ENCODE results near the gene CNBD2.
"Not testable (repeated sequence)": the region's sequence is repeated elsewhere in the genome, so short reads cannot be mapped to it uniquely, and the experiment has no call there.

The CNBD2 gene

DNA sequence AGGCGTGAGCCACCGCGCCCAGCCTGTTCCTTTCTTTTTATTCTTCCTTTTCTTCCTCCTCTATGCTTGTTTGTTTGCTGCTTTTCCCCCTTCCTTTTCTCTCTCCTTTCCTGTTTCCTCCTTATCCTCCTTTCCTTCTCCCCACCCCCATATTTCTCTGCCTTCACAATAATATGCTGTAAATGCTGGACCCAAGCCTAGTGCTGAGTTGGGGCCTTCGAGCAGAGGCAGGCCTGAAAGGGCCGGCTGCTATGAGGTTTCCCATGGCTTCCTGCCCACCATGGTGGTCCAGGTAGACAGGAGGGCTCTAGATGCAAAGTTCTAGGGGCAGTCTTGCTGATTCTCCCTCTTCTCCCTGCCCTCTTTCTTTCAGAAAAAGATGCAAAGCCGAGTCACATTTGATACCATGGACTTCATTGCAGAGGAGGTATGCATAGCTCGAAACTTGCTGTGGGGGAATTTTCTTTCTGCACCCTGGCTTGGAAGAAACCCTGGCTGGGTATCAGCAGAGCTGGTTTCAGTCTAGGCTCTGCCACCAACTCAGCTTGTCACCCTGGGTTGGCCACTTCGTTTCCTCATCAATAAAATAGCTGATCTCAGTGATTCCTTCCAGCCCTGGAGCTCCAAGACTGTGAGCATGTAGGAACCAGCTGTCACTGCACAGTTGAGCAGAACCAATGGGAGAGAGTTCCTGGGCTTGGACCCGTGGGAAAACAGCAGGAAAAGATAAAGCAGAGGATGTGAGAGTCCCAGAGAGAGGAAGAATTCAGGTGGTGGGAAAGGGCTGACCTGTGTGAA, 7.4 kb downstream of the CNBD2 start:
- DNase-seq (ENCODE audit: low read depth in 2 of 2): no peak

DNA sequence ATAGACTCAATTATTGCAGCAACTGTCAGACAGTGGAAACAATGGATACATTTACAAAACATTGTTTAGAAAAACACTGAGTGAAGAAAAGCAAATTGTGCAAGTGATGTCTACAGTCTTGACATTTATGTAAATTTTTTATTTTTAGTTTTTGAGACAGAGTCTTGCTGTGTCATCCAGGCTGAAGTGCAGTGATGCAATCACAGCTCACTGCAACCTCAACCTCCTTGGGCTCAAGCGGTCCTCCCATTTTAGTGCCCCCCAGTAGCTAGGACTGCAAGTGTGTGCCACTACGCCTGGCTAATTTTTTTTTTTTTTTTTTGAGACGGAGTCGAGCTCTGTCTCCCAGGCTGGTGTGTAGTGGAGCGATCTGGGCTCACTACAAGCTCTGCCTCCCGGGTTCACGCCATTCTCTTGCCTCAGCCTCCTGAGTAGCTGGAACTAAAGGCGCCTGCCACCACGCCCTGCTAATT, 9.7 kb downstream of the CNBD2 start:
- no peak for DNase-seq (ENCODE audit: low read depth in 2 of 2)

DNA sequence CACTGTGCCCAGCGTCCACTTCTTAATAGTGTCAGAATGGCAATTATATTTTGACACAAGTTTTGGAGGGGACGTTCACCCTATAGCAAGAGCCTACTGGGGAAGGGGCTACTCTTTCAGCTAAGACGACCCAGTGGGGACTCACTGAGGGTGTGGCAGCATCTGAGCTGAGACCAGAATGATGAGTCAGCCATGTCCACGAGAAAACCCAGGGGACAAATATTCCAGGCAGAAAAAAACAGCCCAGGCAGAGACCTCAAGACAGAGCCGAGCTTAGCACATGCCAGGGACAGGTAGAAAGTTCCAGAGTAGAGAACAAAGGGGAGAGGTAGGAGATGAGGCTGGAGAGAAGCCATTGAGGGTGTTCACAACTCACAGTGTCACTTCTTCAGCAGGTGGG, 11.2 kb downstream of the CNBD2 start:
- DNase-seq (ENCODE audit: low read depth in 2 of 2): no peak

DNA sequence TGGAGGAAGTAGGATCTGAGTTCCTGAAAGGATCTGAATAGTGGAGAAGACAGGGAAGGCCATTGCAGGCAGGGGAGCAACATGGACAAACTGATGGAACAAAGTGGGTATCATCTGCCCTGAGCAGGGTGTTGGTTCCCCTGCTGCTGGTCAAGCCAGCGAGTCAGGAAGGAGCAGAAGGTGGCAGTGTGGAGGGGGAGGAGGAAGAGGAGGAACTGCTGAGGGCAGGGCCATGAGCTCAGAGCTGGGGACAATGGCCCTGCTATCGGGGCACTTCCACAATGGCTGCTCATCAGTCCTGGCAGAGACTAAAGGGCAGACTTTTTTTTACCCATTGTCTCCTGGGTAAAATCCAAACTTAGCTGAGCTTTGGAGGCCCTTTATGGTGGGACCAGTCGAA, 13.6 kb downstream of the CNBD2 start:
- no peak for DNase-seq (ENCODE audit: low read depth in 2 of 2)

DNA sequence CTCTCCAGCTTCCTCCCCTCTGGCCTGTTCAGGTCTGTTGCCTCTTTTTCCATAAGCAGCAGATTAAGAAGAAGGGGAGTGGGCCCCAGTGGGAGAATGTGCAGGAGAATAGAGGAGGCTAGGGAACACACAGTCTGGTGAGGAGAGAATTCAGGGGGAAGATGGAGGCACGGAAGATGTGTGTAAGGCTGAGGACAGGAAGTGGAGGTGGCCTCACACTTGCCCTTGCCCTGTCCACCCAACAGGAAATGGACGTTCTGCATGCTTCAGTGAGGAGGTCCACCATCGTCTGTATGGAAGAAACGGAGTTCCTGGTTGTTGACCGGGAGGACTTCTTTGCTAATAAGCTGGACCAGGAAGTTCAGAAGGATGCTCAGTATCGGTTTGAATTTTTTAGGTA, 16.0 kb downstream of the CNBD2 start:
- no peak for DNase-seq (ENCODE audit: low read depth in 2 of 2)

DNA sequence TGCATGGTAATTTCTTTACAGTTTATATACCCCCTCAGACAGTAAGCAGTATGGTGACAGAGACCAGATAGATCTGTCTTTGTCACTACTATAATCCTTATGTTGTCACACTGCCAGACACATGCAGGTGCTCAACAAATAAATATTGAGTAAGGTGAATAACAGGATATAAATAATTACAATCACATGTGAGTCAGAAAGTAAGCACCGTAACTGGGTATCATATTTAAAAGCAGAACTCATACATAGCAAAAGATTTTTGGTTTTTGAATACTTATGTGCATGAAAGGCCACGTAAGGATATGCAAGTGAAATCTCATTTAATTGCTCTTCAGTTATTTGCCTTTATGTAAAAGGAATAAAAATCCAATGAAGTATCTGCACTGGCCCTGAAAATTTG, 17.4 kb downstream of the CNBD2 start:
- DNase-seq (ENCODE audit: low read depth in 2 of 2): no peak

DNA sequence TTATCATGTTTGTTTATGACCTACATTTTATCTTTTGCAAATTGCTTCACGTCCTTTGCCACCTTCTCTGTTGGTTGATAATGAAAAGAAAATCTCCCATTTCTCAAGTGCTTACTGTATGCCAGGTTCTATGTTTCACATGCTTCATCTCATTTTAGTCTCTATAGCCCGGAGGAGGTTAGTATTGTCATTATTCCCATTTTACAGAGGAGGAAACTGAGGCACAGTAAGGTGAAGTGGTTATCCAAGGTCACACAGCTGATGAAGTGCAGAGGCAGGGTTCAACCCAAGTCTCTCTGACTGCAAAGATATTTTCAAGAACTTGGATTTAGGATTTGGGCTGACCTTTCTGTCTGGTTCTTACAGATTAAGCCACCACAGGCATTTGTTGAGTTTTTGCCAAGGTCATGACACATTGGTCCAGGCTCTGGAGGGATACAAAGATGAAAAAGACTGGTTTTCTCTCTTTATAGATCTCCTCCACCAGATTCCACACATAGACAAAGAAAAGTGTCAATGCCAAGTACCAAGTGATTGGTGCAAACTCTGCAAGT, 20.6 kb downstream of the CNBD2 start:
- no peak for DNase-seq (ENCODE audit: low read depth in 2 of 2)

DNA sequence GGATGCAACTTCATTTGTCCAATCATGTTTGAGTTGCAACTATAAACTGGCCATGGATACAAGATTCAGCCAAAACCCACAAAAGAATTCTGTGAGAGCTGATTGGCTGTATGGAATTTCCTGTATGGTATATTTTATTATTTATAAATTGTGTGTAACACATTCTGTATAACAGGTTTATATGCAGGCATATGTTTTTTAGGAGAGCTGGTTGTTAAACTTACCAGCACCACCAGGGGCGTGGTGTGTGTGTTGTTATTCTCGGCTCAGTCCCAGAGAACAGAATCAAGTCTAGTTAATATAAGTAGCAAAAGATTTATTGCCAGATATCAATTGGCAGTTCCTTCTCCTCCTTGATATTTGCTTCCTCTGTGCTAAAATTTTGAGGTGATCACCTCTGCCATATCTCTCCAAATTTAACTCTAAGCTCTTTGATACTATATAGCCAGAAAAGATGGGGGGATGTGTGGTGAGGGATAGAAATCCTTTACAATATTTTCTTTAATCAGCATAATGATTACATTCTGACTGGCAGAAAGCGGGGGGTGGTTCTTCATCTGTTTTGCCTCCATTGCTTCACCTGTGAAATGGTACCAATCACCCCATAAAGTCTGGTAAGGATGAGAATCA, 22.9 kb downstream of the CNBD2 start:
- no peak for DNase-seq (ENCODE audit: low read depth in 2 of 2)

DNA sequence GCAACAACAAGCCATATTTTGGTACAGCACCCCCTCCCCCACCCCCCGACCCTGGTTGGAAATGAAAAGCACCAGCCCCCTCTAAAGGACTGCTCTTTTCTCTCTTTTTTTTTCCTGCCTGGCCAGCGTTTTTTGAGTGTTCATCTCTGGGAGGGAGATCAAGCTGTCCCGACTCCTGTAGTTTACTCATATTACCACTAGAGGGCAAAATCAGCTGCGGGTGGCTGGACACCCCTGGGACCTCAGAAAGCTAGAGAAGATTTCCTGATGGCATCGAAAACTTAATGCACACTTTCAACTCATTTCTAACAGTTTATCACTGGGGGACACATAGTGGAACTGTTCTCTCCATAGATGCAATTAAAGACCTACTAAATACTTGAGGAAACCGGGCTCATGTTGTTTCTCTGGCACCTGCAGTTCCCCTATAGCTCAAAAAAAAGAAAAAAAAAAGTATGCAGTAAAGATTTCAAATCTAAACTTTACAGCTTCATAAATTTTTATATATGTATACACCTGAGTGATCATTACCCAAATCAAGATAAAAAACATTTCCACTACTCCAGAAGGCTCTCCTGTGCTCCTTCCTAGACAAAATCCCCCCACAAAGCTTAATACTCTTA, 24.4 kb downstream of the CNBD2 start:
- peak; percentile 9 to 20 for DNase-seq (ENCODE audit: low read depth in 2 of 2)

DNA sequence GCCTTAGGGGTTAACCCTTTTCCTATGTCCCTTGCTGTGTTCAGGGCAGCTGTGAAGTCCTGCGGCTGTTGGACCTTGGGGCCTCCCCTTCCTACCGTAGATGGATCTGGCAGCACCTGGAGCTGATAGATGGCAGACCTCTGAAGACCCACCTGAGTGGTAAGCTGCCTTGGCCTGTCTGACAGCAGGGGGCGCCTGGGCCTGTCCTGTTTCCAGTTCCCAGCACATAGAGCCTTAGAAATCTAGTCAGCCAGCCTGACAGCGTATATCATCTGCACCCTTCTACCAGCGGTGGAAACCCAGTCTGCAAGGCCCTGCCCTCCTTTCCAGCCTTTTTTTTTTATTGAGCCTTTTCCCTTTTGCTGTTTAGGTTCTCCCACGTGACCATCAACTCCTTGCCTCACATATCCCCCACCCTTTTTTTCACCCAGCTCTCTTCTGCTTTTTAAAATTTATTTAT, 26.6 kb downstream of the CNBD2 start:
- DNase-seq (ENCODE audit: low read depth in 2 of 2): peak; percentile 31 to 37

DNA sequence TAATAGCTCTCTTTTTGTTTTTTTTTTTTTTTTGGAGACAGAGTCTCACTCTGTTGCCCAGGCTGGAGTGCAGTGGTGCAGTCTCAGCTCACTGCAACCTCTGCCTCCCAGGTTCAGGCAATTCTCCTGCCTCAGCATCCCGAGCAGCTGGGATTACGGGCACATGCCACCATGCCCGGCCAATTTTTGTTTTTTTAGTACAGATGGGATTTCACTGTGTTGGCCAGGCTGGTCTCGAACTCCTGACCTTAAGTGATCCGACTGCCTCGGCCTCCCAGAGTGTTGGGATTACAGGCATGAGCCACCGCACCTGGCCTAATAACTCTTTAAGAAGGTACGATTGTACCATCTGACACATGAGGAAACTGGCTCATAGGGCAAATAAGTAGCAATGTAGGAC, 28.1 kb downstream of the CNBD2 start:
- not testable (repeated sequence) for DNase-seq (ENCODE audit: low read depth in 2 of 2)

DNA sequence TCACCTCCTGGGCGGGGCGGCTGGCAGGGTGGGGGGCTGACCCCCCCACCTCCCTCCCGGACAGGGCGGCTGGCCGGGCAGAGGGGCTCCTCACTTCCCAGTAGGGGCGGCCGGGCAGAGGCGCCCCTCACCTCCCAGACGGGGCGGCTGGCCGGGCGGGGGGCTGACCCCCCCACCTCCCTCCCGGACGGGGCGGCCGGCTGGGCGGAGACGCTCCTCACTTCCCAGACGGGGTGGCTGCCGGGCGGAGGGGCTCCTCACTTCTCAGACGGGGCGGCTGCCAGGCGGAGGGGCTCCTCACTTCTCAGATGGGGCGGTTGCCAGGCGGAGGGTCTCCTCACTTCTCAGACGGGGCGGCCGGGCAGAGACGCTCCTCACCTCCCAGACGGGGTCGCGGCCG, 32.9 kb downstream of the CNBD2 start:
- not testable (repeated sequence) for DNase-seq (ENCODE audit: low read depth in 2 of 2)

DNA sequence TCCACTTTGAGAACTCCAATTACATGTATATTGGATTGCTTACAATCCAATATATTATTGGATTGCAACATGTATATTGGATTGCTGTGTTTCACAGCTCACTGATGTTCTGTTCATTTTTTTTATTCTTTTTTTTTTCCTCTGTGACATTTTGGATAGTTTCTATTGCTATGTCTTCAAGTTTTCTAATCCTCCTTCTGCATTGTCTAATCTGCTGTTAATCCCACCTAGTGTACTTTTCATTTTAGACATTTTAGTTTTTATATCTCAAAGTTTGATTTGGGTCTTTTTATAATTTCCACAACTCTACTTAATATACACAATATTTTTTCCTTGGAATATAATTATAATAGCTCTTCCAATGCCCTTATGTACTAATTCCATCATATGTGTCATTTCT, 34.5 kb downstream of the CNBD2 start:
- no peak for DNase-seq (ENCODE audit: low read depth in 2 of 2)

DNA sequence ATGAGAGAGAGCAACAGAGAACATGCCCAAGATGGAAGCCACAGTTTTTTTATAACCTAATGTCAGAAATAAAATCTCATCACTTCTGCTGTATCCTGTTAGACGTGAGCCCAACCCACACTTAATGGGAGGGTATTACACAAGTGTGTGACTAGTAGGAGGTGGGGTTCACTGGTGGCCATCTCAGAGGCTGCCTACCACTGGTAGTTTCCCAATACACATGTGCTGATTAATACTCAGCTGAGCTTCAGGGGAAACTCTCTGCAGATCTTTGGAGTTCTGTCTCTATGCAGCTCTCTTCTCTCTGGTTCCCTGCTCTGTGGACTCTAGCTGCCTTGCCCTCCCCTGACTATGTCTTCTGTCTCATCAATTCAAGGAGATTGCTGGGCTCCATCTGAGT, 35.7 kb downstream of the CNBD2 start:
- DNase-seq (ENCODE audit: low read depth in 2 of 2): no peak

DNA sequence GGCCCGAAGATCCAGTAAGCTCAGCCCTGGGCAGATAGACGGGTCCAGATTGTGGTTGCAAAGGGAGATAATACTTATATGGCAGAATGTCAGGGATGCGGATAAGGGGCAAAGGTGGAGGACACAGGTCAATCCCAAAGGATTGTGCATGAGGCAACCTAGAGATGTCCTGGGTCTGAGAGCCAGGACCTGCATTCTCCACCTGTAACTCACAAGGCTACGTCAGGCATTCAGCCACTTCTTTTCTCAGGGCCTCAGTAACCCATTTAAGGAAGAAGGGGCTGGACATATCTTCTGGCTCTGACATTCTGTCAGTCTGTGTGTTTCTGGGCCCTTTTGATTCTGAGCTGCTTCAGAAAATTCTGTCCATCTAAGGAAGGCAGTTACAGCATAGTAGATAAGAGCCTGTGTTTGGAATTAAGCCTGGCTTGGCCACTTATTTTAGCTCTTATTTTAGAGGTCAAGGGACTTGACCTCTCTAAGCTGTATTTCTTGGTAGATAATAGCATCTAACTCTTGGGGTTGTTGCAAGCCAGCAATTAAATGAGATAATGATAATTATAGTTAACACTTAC, 40.2 kb downstream of the CNBD2 start:
- no peak for DNase-seq (ENCODE audit: low read depth in 2 of 2)

DNA sequence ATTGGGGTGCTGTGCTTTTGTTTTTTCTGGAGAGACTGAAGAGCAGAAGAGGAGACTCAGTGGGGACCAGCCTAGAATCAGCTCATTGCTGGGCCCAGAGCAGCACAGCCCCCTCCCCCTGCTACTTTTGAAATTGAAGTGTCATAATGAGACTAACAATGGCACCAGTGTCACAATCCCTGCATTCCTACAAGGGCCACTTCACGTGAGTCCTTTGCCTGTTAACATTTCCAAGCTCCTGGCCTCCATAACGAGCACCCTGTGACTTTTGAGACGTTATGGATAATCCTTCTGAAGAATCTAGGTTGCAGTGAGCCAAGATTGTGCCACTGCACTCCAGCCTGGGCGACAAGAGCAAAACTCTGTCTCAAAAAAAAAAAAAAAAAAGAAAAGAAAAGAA, 41.7 kb downstream of the CNBD2 start:
- no peak for DNase-seq (ENCODE audit: low read depth in 2 of 2)

DNA sequence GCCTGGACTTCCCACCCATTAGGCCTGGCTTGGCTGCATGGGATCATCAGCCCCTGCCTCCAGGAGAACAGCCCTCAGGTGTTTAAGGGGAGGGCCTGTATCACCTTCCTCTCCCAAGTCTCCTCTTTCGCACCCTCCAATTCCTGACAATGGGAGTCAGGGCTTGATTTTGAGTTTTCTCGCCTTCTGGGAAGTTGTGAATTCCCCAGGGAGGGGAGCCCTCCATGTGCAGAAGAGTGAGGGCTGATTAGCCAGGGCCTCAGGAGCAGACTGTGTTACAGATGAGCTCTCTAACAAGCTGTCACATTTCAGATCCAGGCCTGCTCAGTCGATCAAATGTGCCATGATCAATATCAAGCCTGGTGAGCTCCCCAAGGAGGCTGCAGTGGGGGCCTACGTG, 42.4 kb downstream of the CNBD2 start:
- DNase-seq (ENCODE audit: low read depth in 2 of 2): no peak

DNA sequence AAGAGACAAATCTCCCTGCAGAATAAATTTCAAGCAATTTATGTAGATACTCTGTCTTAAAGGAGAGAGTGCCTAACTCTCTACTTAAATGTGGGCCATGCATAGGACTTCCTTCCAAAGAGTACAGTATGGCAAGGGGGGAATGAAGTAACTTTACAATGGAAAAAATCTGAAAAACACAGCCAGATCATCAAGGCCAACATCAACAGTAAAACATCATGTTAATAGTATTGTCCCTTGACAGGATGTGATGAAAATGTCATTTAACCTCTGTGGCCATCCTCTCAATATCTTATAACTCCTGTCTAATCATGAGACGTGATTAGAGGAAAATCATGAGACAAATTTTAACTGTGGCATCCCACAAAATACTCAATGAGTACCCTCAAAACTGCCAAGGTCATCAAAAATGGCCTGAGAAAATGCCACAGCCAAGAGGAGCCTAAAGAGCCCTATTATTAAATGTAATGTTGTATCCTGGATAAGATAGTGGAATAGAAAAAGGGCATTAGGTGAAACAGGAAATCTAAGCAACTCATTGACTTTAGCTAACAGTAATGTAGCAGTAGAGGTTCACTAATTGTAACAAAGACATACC, 47.5 kb downstream of the CNBD2 start:
- DNase-seq (ENCODE audit: low read depth in 2 of 2): no peak

DNA sequence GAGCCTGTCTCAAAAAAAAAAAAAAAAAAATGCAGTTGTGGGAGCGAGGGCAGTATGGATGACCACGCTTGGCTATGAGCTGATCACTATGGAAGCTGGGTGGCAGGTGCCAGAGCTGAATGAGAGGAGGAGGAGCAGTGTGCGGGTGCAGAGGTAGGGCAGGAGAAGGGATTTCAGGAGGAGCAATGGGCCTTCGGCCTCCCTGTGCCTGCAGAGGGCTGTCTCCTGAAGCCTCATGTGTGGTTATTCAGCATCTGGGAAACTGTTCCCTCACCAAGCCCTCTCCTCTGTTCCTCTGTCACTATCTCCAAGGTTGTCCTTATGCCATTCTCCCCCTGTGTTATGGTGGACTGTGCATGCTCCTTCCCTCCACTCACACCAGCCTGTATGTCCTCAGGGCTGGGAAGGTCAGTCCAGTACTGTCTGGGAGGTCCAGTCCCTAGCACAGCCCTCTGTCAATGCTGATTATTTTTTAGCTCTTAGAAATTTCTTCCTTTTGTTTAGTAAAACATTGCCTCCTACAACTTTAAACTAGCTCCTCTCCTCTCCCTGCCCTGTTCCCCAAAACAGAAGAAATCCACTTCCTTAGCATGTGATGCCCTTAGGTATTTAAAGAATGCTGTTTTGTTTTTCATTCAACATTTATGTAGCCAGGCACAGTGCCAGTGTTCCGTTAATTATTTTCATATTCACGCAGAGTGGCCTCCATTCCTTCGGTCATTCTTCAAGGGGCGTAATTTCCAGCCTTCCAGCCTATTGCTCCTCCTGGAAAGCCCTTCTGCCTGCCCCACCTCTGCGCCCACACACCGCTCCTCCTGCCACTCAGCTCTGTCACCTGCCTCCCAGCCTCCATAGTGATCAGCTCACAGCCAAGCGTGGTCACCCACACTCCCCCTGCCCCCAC, 48.9 kb downstream of the CNBD2 start:
- peak; percentile 63 to 66 for DNase-seq (ENCODE audit: low read depth in 2 of 2)

DNA sequence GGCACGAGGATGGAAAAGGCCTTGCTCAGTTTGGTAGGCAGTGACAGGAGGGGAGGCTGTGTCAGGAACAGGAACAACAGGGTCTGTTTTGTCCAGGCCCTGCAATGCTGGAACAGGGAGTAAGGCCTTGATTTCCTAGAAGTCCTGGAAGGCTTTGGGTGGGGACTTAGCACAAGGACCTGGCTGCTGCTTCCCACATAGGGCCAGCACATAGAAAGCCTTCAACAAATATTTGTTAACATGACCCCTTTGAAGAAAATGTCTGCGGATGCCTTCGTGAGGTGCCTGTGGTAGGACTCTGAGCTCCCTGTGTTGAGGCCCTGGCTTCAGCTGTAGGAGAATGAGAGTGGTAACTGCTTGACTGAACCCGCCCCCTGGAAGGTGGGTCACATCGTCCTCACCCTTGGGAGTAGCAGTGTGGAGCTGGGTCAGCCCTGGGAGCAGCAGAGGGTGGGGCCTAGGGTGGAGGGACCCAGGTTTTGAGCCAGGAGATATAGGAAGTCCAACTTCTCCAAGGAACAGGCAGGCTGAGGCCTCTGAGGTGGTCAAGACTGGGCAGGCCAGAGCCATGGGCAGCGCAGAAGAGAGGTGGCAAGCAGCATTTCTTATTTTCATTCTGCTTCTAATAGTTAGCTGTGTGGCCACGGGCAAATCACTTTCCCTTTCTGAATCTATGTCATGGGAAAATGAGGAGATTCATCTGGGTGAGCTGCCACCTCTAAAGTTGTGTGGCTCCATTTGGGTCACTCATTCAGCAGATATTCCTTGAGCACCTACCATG, 50.0 kb downstream of the CNBD2 start:
- no peak for DNase-seq (ENCODE audit: low read depth in 2 of 2)

All from fibroblast of skin of left biceps (primary cell).